Myocyte (in vitro differentiated cells): Measurements from ENCODE around the gene SGK1. TPM values are rescaled to one million over a fixed set of nuclear protein-coding genes. Genes with fewer than 3 reads are reported as not detected.
A peak's percentile ranks its signal among the peaks of the same experiment; 100 is the strongest.

Experiments
- DNase-seq: peaks from one replicate; pipeline ENCODE4 v3.0.0-alpha.2; 2012; ENCODE audit warnings: low read depth
- total RNA-seq: library from RNA; depleted of rRNA; stranded (reverse); fragments of >200 nt; gene quantifications from 2 replicates; pipeline ENCODE4 v1.2.3, GENCODE V29; 2014

Gene SGK1
- total RNA-seq, 1 donor from 2014 or later, result 28.0 TPM

- no peak for DNase-seq
Measured at GRCh38 chr6:134173366-134173725, 144.6 kb downstream of the SGK1 start.

GRCh38 chr6:134172706-134173365 lies 145.1 kb downstream of the SGK1 start:
- DNase-seq, result no peak

GRCh38 chr6:134172020-134172705 lies 145.7 kb downstream of the SGK1 start:
- DNase-seq, result no peak

DNA sequence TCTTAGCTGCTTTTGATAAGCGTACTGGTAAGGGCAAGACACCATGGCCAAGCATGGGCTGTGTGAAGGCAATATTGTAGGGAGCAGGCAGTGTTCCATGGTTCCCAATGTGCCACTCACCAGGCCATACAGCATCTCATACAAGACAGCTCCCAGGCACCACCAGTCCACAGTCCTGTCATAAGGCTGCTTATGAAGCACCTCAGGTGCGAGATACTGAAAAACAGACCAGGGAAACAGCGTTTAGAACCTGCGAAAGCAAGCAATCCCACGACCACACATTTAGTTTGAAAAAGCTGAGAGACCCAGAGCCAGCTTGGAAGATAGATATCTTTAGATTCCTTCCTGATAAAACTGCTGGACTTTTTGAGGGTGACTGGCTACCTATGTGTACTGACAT lies 146.4 kb downstream of the SGK1 start:
- no peak for DNase-seq

GRCh38 chr6:134170844-134171243 lies 147.1 kb downstream of the SGK1 start:
- no peak for DNase-seq

DNA sequence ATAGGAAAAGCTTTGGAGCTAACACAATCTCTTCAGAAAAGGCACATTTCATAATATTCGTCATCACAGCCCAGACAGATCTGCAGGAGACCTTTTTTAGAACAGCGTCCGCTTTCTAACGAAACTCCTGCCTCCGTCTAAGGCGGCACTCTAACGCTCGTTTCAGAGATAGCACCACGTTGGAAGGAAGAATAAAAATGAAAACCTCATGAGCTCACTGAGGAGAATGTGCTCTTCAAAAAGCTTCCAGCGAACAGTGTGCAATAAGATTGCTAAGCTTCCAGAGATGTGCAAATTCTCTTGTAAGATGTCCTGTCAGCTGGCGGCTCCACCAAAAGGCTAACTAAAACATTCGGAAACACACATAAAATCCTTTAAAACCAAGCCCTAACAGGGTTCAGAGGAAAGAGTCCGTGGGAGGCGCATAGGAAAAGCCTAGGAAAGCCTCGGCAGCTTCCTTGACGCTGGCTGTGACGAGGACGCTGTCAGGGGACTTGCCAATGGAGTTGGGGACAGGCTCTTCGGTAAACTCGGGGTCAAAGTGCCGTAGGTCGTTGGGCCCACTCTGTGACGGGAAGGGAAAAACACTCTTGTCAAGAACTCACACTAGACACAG lies 147.9 kb downstream of the SGK1 start:
- no peak for DNase-seq

- no peak for DNase-seq
Measured at GRCh38 chr6:134168590-134169208, 149.2 kb downstream of the SGK1 start.

DNA sequence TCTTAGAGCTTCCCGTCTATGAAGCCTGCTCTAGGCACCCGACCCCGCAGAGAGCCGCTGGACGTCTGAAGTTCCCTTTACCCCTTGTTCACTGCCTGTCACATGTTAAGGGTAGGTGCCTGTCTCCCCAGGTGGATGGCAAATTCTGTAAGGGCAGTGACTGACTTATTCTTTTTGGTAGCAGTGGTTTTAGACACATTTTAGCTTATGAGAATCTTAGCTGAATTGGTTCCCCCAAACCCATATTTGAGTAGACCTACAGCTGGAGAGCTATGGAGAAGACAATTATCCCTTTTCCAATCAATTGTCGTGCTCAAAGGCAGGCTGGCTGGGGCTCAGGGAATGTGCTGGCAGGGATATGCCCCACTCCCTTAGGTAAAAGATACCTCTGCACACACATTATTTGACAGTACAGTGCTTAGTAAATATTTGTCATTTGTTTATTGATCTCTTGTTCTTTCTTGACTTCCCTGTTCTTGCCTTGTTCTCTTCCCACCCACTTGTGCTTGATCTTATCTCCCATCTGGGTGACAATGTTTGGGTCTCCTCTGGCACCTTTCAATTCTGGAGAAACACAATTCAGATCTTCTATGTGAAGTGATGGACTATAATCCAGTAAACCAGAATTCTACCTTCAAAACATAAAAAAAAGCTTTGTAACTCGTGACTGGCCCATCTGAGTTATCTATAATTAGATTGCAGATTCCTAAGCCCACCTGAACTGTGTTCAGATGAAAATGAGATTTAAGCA lies 151.2 kb downstream of the SGK1 start:
- no peak for DNase-seq

DNA sequence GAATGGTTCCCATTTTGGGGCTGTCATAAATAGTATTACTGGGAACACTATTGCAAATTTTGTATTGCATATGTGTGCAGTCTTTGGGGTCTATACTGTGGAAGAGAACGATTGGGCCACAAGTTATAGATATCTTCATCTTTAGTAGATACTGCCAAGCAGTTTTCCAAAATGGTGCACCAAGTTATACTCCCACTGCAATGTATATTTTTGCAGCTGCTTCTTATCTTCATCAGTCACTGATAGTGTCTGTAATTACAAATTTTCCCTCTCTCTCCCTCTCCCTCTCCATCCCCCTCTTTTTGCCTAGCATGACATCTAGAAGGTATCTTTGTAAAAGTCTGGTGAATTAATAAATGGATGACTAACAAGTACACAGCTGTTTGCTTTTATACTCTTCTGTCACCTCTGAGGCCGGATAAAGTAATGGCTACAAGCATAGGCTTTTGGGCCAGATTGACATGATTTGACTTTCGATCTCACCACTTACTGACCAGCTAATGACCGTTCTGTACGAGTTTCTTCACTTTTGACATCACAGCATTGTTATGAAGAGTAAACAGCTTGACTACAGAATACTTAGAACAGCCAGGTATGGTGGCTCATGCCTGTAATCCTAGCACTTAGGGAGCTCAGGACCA lies 152.2 kb downstream of the SGK1 start:
- peak; percentile 30 for DNase-seq

GRCh38 chr6:134164300-134164699 lies 153.6 kb downstream of the SGK1 start:
- DNase-seq, result no peak

- DNase-seq, result no peak
Measured at GRCh38 chr6:134162932-134163331, 155.0 kb downstream of the SGK1 start.

DNA sequence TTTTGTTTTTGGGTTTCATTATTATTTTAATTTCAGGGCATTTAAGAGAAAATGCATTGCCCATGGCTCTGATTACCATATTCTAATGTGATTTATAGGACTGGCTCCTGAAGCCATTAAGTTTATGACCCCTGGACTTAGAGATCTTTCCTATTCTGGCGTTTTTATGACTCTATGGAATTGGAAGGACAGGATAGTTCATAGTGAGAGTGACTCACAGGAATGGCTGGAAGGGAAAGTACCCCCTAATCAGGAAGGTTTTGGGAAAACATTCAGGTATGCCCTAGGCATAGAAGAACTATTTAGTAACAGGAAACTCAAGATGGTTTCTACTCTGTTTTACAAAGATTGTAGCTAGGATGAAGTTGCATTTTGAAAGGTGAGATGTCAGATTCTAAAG lies 156.9 kb downstream of the SGK1 start:
- DNase-seq, result no peak

GRCh38 chr6:134152767-134153485 lies 165.0 kb downstream of the SGK1 start:
- no peak for DNase-seq

- DNase-seq, result no peak
Measured at GRCh38 chr6:134148566-134148965, 169.3 kb downstream of the SGK1 start.

DNA sequence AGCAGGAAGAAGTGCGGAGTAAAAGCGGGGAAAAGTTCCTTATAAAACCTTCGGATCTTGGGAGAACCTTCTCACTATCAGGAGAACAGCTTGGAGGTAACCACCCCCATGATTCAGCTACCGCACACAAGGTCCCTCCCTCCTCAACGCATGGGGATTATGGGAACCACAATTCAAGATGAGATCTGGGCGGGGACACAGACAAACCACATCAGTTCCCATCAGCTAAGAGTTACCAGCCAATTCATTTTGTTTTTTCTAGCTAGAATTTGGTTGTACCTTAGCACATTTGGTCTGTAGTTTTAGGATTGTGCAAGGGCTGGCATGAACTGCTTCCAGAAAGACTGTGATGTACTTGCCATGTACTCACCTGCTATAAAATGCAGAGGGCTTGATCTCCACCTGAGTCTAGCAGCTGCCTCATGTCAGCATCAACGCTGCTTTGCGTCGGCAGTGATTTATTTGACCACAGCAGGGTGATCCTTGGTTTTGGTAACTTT lies 170.8 kb downstream of the SGK1 start:
- no peak for DNase-seq

GRCh38 chr6:134146268-134147033 lies 171.5 kb downstream of the SGK1 start:
- no peak for DNase-seq

DNA sequence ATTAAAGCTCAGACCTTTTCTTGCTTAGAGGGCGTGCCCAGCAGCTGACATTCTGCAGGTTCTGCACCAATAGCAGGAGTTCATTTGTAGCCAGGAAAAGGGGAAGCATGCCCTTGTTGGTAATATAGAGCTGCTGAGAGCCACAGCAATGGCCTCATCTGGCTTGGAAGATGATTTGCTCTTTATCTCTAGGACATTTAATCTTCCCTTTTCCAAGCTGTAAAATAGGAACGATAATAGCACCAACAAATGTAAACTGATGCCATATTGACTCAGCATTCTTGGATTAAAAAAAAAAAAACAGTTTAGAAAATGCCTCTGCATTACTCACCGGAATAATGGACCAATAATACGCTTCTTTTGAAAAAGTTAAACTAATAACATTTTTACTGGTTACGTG lies 172.1 kb downstream of the SGK1 start:
- peak; percentile 53 for DNase-seq

DNA sequence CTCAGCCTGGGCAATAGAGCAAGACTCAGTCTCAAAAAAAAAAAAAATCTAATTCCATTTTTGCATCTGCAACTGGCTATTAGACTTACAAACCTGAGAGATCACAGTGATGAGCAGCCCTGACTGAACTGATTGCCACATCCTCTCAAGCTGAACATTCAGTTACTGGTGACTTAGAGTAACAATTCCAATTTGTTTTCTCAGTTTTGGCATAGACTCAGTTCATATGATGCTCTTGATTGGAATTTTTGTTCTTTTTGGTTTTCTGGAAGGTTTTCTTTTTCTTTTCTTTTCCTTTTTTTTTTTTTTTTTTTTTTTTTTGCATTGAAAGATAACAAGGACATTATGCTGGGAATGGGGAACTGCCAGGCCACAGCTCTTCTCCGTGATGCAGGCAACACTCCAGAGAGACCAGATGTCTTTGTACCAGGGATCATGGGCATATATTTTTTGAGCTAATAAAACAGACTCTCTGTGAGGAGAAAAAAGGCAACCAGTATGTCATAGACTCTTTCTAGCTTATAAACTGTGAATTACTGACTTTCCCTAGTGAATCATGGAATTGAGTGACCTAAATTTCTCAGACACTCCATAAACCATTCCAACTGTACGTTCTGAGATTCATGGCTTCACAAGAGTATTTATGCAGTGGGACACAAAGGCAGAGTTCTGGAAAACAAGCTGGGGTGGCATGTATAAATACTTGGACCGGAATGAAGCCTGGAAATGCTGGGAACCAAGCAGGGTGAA lies 179.5 kb downstream of the SGK1 start:
- DNase-seq, result peak; percentile 26

GRCh38 chr6:134134654-134135053 lies 183.3 kb downstream of the SGK1 start:
- DNase-seq, result no peak
